Large intestine (tissue), 1 donor: Measurements from ENCODE around the gene OR52N1. TPM values are rescaled to one million over a fixed set of nuclear protein-coding genes. Genes with fewer than 3 reads are reported as not detected.

Experiments used
- polyA plus RNA-seq: library from polyadenylated mRNA; unstranded; fragments of 120-200 nt; gene quantifications from one replicate; pipeline ENCODE4 v1.2.1, GENCODE V29; 2013

The OR52N1 gene
- polyA plus RNA-seq, 1 donor = not detected

Other genes with a start within 250 kb of the OR52N1 start
- gene OR52H1, start 242.7 kb downstream of the OR52N1 start, polyA plus RNA-seq = not detected
- not detected for gene OR52B6, start 210.4 kb downstream of the OR52N1 start, polyA plus RNA-seq
- 2.6 TPM for gene TRIM6, start 194.6 kb downstream of the OR52N1 start, polyA plus RNA-seq
- gene TRIM34, start 166.3 kb downstream of the OR52N1 start, polyA plus RNA-seq = 11.6 TPM
- gene TRIM5, start 106.2 kb downstream of the OR52N1 start, polyA plus RNA-seq = 23.9 TPM
- 15.2 TPM for gene TRIM22, start 101.5 kb downstream of the OR52N1 start, polyA plus RNA-seq
- gene OR56B1, start 54.8 kb downstream of the OR52N1 start, polyA plus RNA-seq = not detected
- gene OR52N4, start 37.0 kb downstream of the OR52N1 start, polyA plus RNA-seq = 0.04 TPM
- gene OR52N5, start 7.9 kb downstream of the OR52N1 start, polyA plus RNA-seq = not detected
- gene OR52N2, start 17.7 kb upstream of the OR52N1 start, polyA plus RNA-seq = not detected
- gene OR52E6, start 50.6 kb upstream of the OR52N1 start, polyA plus RNA-seq = not detected
- gene OR52E8, start 66.4 kb upstream of the OR52N1 start, polyA plus RNA-seq = not detected
- not detected for gene OR52E4, start 89.4 kb upstream of the OR52N1 start, polyA plus RNA-seq
- not detected for gene OR52E5, start 101.9 kb upstream of the OR52N1 start, polyA plus RNA-seq
- not detected for gene OR56A3, start 151.0 kb upstream of the OR52N1 start, polyA plus RNA-seq
- not detected for gene OR56A5, start 177.2 kb upstream of the OR52N1 start, polyA plus RNA-seq
- not detected for gene OR52L1, start 195.7 kb upstream of the OR52N1 start, polyA plus RNA-seq
- not detected for gene OR56A4, start 215.7 kb upstream of the OR52N1 start, polyA plus RNA-seq
- gene OR56A1, start 239.5 kb upstream of the OR52N1 start, polyA plus RNA-seq = 0.01 TPM